Stimulated activated CD4-positive, alpha-beta T cell treated with anti-CD3 and anti-CD28 coated beads, TNF-alpha, amount 100 ng/mL, for 4 hours (primary cell): ENCODE data around the gene TBX19.

Experiments
- DNase-seq, 3 experiments: peaks; one replicate each; pipeline ENCODE4 v3.0.0-alpha.2; 2020; ENCODE audit warnings: low read depth in 3 of 3

Gene TBX19

DNA sequence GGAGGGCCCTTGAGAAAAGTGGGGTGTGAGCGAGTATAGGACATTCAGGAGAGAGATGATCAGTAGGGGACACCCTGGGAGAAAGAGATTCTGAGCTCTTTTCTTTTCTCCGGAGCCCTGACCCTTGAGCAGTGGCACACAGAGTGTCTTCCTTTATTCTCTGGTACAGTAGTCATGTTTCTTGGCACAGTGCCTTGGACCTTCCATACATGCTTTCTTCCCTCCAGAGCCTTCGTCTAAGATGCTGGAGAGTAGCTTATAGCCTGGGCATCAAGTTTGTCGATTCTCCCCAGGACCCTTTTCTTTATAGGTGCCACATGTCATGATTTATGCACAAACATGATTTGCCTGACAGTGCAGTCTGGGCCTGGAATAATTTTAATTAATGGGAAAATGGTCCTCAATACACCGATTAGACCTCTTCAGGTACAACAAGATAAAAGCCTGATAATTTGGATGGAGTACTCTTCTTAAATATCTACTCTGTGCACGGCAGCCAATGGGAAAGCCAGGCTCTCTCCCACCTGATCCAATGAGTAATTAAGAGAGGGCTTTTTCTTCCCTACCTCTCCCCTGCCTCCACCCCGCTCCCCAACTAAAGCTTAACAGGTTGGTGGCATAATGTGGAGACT lies at the start of gene TBX19:
Gene TBX19 (plus strand): TSS at position 582 of the 632 bp plus-strand sequence. CDS start 214 bp downstream, outside the sequence.
- no peak for DNase-seq

GRCh38 chr1:168234846-168235547 lies 45.7 kb upstream of the TBX19 start:
- DNase-seq = no peak

DNA sequence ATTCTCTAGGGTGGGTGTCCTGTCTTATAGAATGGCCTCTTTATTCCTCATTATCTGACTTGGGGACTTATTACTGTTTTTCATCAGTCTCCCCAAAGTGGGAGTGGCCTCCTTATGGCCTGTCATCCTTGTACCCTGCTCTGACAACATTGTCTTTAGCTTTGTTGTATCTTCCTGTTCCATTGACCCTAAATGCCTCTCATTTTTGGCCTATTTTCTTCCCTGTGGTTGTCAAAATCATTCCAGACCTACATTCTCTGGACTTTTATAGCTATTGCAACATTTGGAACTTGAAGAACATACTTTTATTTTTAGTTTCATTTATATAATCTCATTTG lies 45.2 kb upstream of the TBX19 start:
- DNase-seq = no peak

DNA sequence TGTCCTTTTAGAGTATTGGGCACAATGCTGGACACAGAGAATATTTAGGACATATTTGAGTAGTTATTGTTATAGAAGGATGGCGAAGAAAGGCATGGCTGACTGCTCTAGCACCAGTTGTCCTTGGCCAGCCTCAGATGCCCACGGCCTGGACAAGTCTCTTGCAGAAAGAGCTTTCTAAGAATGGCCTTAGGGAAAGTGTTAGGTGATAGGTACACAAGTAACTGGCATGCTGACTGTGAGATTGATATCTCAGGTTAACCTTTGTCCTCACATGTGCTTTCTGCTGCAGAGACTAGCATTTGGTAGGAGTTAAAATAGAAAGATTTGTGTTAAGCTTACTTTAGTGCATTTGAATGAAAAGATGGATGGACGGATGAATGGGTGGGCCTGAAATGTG lies 44.7 kb upstream of the TBX19 start:
- DNase-seq = no peak

- DNase-seq = no peak
Observed at GRCh38 chr1:168236836-168237611, 43.7 kb upstream of the TBX19 start.

- no peak for DNase-seq
Observed at GRCh38 chr1:168243198-168243597, 37.5 kb upstream of the TBX19 start.

- DNase-seq = no peak
Observed at GRCh38 chr1:168243636-168244212, 37.0 kb upstream of the TBX19 start.

GRCh38 chr1:168245042-168245441 lies 35.6 kb upstream of the TBX19 start:
- no peak for DNase-seq

- no peak for DNase-seq
Observed at GRCh38 chr1:168246506-168246905, 34.2 kb upstream of the TBX19 start.

- no peak for DNase-seq
Observed at GRCh38 chr1:168252204-168252733, 28.4 kb upstream of the TBX19 start.

DNA sequence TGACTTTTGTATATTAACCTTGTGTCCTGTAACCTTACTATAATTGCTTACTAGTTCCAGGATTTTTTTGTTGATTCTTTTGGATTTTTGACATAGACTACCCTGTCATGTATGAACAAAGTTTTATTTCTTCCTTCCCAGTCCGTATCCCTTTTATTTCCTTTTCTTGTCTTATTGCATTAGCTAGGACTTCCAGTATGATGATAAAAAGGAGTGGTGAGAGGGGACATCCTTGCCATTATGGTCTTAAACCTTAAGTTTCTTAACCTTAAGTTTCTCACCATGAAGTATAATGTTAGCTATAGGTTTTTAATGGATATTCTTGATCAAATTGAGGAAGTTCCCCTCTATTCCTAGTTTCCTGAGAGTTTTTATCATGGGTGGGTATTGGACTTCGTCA lies 24.5 kb upstream of the TBX19 start:
- DNase-seq = no peak

GRCh38 chr1:168257397-168257796 lies 23.3 kb upstream of the TBX19 start:
- no peak for DNase-seq

DNA sequence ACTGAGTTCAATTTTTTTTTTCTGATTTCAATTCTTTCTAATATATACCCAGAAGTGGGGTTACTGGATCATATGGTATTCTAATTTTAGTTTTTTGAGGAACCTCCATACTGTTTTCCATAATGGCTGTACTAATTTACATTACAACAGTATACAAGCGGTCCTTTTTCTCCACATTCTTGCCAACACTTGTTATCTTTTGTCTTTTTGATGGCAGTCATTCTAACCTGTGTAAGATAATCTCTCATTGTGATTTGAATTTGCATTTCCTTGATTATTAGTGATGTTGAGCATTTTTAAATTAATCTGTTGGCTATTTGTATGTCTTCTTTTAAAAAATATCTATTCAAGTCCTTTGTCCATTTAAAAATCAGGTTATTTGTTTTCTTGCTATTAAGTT lies 21.1 kb upstream of the TBX19 start:
- no peak for DNase-seq

- no peak for DNase-seq
Observed at GRCh38 chr1:168260393-168260792, 20.3 kb upstream of the TBX19 start.

GRCh38 chr1:168261390-168261789 lies 19.3 kb upstream of the TBX19 start:
- no peak for DNase-seq

GRCh38 chr1:168263130-168263529 lies 17.5 kb upstream of the TBX19 start:
- no peak for DNase-seq

DNA sequence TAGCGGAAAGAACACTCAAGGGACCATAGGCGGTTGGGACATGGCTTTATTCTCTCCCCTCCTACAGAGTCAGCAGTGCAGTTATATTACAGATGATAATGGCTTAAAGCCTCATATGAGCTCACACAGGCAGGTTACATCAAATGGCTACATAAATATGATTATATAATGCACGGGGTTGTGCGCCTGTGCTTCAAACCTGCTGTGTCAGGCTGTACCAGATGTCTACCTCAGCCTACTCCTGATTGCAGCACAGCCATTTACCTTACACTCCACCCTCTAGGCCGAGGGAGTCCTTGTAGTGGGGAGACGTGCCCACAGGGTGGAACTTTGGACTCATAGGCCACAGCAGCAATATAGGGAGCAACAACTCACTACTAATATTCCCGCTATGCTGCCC lies 16.4 kb upstream of the TBX19 start:
- no peak for DNase-seq

GRCh38 chr1:168265596-168265995 lies 15.1 kb upstream of the TBX19 start:
- no peak for DNase-seq

DNA sequence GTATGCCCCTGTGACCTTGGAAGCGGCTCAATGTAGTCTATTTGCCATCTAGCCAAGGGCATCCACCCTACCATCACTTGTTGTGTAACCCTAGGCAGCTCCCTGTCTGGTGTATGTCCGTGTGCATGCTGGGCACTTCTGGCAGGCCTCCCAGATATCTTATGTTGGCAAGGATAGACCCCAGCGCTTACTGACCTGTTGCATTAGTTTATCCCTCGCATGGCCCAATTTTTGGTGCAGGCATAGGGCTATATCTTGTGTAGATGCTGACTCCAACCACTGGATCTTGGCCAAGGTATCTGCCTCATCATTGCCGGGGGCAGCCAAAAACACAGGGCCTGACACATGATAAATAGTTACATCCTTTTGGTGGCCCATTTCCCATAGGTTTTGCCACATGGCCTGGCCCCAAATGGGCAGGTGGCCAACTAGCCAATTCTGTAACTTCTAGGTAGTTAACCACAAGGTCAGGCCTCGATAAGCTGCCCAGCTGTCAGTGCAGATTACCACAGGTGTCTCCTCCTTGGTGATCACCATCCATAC lies 14.0 kb upstream of the TBX19 start:
- DNase-seq = no peak

GRCh38 chr1:168271636-168272035 lies 9.0 kb upstream of the TBX19 start:
- DNase-seq = no peak

- DNase-seq = no peak
Observed at GRCh38 chr1:168273575-168273974, 7.1 kb upstream of the TBX19 start.

DNA sequence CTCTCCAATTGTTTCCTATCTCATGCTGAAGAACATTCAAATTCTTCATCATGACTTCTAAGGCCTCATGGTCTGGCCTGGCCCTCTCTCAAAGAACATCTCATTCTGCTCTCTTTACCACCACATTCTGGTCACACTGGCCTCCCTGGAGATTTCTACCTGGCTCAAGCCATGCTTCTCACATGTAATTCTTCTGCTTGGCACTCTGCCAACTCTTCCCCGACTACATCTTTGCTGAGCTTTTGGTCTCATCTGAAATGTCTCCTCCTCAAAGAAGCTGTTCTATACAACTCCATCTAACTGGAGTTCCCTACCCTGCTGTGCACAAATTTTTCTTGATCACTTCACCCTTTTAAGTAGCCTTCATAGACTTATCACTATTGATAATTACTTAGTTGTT lies 1.4 kb upstream of the TBX19 start:
- no peak for DNase-seq
